Stimulated activated CD4-positive, alpha-beta T cell treated with anti-CD3 and anti-CD28 coated beads, Interleukin-1b, Interleukin-23, amount 100 ng/mL, for 48 hours (primary cell): ENCODE measurements around the gene LRSAM1.

Experiments
- DNase-seq: peaks from one replicate; pipeline ENCODE4 v3.0.0-alpha.2; 2020

The LRSAM1 gene

GRCh38 chr9:127428348-127428747, 23.0 kb upstream of the LRSAM1 start:
- no peak for DNase-seq

GRCh38 chr9:127430415-127430814, 20.9 kb upstream of the LRSAM1 start:
- no peak for DNase-seq

- DNase-seq: no peak
These were observed 13.6 kb upstream of the LRSAM1 start for GRCh38 chr9:127437497-127438264.

- DNase-seq: no peak
These were observed 12.9 kb upstream of the LRSAM1 start for GRCh38 chr9:127438394-127438793.

DNA sequence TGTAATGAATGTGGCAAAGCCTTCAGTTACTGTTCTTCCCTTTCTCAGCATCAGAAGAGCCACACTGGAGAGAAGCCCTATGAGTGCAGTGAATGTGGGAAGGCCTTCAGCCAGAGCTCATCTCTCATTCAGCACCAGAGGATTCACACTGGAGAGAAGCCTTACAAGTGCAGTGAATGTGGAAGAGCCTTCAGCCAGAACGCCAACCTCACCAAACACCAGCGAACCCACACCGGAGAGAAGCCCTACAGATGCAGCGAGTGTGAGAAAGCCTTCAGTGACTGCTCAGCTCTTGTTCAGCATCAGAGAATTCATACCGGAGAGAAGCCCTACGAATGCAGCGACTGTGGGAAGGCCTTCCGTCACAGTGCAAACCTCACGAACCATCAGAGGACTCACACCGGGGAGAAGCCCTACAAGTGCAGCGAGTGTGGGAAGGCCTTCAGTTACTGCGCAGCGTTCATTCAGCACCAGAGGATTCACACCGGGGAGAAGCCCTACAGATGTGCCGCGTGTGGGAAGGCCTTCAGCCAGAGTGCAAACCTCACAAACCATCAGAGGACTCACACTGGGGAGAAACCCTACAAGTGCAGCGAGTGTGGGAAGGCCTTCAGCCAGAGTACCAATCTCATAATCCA, 6.9 kb upstream of the LRSAM1 start:
- DNase-seq: peak; percentile 10

GRCh38 chr9:127444921-127445850, 6.1 kb upstream of the LRSAM1 start:
- peak; percentile 9 for DNase-seq

- no peak for DNase-seq
These were observed 5.2 kb upstream of the LRSAM1 start for GRCh38 chr9:127445851-127446712.

DNA sequence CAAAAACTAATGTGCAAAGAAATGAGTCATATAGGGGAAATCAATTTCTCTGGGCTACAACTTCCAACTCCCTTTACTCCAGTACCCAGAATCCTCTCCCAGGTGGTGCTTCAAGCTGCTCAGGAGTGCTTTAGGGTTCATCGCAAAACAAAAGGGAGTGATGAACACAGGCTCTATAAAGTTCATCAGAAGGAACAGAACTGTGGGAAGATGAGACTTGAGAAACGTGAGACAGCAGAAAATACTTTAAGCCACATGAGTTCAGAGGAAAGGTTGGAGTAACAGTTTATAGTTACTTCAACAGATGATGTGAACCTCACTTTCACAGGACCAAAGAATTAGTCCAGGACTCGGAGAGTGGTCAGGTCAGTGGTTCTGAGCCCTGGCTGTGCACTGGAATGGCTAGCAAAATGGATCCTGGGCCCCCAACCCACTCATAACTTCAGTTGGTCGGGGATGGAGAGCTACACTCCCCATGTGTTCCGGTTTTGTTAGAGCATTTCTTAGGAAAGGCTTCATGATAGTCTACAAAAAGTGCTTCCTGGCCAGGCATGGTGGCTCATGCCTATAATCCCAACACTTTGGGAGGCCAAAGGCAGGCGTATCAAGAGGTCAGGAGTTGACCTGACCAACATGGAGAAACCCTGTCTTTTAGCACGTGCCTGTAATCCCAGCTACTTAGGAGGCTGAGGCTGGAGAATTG, 4.4 kb upstream of the LRSAM1 start:
- DNase-seq: no peak

- DNase-seq: no peak
These were observed 3.7 kb upstream of the LRSAM1 start for GRCh38 chr9:127447416-127448111.

- no peak for DNase-seq
These were observed 3.1 kb upstream of the LRSAM1 start for GRCh38 chr9:127448112-127448805.

DNA sequence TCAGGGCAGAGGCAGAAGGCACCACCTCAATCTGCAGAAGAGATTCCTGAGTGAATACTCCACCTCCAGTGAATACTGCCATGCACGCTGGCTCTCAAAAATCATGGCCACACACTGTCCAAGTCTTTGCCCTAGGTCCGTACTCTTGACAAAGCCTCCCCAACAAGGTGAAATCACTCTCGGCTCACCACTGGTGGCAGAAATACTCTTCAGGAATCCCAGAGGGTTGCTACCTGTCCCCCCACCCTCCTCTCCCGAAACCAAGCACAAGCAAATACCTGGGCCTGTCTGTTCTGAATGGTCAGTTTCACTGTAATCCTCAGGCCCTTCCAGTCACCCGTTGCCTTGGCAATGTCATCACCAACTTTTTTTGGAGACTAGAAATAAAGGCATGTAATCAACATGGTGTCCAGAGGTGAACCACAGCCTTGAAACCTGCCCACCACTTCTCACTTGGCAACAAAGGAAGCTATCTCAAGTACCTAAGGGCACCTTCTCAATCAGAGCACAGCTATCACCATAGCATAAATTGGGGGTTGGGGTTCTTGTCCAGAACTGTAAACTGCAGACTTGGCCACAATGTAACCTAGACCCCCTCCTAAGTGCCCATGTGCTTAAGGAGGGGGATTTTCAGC, 1.9 kb upstream of the LRSAM1 start:
- DNase-seq: no peak

- no peak for DNase-seq
These were observed 1.0 kb upstream of the LRSAM1 start for GRCh38 chr9:127450243-127450760.

DNA sequence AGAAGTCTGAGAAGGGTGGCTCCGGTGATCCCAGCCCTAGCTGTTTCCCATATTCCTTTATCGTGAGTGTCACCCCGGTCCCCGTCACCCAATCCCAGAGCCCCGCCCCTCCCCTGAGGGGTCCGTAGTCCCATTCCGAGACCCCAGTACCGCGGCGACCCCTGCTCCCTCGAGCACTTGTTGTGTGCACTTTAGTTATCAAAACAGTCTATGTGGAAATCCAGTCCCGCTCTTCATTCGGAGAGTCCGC, 223 bp downstream of the LRSAM1 start:
- DNase-seq: no peak

DNA sequence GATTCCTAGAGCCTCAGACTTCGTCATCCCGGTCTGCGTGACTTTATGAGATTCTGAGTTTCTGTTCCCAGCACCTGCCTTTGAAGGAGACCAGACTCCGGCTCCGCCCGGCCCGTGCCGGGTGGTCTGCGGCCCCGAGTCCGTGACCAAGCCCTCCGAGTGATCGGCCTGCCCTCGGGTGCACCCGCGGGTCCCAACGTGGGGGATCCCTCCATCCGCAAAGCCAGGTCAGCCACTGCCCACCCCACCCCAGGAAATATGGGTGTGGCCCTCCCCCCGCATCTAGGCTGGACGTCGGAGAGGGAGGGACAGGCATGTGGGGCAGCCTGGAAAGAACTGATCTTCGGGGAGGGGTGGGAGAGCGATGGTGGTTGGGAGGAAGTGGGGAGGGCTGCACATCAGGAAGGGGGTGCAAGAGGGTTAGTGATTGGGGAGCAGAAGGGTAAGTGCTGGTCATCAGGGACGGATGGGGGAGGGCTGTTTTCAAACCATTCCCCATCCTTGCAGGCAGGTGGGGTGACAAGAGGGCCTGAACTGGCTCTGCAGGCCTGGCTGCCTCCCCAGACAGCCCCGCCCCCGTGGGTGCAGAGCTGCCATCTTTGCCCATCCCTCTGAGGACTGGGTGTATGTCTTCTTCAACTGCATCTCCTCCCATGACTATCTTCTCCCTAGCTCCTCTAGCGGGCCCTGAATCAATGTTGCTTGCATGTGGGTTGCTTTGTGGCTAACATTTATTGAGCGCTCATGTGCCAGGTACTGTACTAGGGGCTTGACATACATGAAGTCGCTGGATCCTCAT, 747 bp downstream of the LRSAM1 start:
- DNase-seq: peak; percentile 65

DNA sequence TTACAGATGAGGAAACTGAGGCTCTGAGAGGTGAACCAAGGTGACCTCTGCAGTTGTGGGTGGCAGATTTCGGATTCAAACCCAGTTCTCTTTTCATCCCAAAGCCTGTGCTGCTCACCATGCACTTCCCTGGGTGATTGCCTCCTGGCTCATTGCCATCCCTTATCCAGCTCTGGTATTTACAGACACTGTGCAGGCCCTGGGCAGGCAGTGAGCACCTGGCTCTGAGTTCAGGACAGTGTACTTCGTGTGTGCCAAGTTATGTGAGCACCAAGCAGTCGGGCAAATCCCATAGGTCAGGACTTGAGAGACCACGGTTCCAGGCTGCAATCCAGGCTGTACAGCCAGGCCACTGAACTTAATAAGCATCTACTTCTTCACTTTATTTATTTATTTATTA, 1.4 kb downstream of the LRSAM1 start:
- no peak for DNase-seq

GRCh38 chr9:127455324-127455992, 4.1 kb downstream of the LRSAM1 start:
- DNase-seq: peak; percentile 18

DNA sequence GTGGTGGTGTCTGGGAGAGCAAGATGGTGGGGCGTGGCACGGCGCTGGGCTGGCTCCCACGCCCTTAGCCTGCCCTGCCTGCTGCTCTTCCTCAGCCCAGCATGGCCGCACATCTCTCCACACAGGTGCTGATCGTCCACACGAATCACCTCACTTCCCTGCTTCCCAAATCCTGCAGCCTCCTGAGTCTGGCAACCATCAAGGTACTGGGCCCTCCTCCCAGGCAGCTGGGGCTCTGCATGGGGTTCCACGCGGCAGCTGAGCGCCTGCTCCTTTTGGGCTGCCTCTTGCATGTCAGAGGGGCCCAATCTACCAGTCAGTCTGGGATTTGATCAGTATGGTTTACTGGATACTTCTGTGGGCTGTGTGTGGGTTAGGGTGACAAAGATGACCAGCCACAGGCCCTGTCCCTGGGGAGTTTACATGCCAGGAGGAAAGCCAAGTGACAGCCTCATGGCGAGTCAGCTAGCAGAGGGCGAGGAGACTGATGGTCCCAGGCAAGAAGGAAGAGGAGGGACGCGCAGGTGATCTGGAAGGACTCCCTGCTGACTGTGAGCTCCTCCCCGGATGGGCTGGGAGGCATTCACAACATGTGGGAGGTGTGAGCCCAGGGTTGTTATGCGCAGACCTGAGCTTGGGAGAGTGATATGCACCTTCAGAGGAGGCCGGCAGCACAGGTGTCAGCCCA, 6.0 kb downstream of the LRSAM1 start:
- DNase-seq: no peak

GRCh38 chr9:127458921-127459320, 7.6 kb downstream of the LRSAM1 start:
- no peak for DNase-seq
